Measurements from ENCODE around the gene SLC25A2. TPM values are rescaled to one million over a fixed set of nuclear protein-coding genes. Genes with fewer than 3 reads are reported as not detected.
"Not testable (repeated sequence)": the region's sequence is repeated elsewhere in the genome, so short reads cannot be mapped to it uniquely, and the experiment has no call there.

Gene SLC25A2
- polyA plus RNA-seq (2011; rRNA removed) (0.08 TPM in 1 of 2 replicates, not detected in the other), polyA plus RNA-seq (2017; fragmentation: RNase III; extraction: RNeasy Plus Mini Kit Qiagen cat#74134 plus additional on column Dnase treatment) (not detected in 3 replicates), polyA minus RNA-seq (2011; rRNA and poly(A)+ RNA removed) (0.39 and 0.54 TPM in 2 replicates)
- not detected in 2 replicates for polyA plus RNA-seq (2012; cell fraction: cytosol; rRNA removed)
- polyA plus RNA-seq (2012; cell fraction: nucleus; rRNA removed) = 0.06 and 0.09 TPM in 2 replicates

DNA sequence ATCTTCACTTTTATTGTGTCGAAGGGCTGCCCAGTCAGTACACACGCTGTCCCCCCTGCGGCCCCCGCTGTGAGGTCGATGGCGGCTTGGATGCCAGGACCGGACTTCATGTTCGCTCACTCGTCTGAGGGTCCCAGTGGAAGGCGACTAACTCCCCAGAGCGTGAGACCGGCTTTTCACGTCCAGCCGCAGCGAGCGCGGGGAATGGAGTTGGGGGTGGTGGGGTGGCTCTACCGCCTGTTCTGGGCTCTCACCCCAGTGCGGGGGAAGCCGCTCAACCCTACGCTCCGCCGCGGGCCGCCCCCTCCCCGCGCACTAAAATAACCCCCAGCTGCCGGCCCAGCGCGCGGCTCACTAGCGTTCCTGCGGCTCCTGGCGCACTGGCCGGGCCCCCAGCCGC, at the start of gene SLC25A2:
TSS of gene SLC25A2 (minus strand) at position 294 of the 400 bp plus-strand sequence. CDS start at position 110, 184 bp downstream.
- TF ChIP-seq, protein P1, sequence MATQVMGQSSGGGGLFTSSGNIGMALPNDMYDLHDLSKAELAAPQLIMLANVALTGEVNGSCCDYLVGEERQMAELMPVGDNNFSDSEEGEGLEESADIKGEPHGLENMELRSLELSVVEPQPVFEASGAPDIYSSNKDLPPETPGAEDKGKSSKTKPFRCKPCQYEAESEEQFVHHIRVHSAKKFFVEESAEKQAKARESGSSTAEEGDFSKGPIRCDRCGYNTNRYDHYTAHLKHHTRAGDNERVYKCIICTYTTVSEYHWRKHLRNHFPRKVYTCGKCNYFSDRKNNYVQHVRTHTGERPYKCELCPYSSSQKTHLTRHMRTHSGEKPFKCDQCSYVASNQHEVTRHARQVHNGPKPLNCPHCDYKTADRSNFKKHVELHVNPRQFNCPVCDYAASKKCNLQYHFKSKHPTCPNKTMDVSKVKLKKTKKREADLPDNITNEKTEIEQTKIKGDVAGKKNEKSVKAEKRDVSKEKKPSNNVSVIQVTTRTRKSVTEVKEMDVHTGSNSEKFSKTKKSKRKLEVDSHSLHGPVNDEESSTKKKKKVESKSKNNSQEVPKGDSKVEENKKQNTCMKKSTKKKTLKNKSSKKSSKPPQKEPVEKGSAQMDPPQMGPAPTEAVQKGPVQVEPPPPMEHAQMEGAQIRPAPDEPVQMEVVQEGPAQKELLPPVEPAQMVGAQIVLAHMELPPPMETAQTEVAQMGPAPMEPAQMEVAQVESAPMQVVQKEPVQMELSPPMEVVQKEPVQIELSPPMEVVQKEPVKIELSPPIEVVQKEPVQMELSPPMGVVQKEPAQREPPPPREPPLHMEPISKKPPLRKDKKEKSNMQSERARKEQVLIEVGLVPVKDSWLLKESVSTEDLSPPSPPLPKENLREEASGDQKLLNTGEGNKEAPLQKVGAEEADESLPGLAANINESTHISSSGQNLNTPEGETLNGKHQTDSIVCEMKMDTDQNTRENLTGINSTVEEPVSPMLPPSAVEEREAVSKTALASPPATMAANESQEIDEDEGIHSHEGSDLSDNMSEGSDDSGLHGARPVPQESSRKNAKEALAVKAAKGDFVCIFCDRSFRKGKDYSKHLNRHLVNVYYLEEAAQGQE (IDR thresholded peaks at IDR 0.05) = no peak
- TF ChIP-seq ZSCAN20 (CRISPR knock-in tag; IDR thresholded peaks at IDR 0.05) = no peak
- no peak for TF ChIP-seq NPAS2 (CRISPR knock-in tag; IDR thresholded peaks at IDR 0.05; ENCODE audit: borderline replicate concordance)
- TF ChIP-seq NFE2L2 (conservative IDR thresholded peaks at IDR 0.05; ENCODE audit: low read length) = no peak
- TF ChIP-seq, protein P2, sequence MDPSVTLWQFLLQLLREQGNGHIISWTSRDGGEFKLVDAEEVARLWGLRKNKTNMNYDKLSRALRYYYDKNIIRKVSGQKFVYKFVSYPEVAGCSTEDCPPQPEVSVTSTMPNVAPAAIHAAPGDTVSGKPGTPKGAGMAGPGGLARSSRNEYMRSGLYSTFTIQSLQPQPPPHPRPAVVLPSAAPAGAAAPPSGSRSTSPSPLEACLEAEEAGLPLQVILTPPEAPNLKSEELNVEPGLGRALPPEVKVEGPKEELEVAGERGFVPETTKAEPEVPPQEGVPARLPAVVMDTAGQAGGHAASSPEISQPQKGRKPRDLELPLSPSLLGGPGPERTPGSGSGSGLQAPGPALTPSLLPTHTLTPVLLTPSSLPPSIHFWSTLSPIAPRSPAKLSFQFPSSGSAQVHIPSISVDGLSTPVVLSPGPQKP (IDR thresholded peaks at IDR 0.05; ENCODE audit: low read depth, low read length) = no peak
- Histone ChIP-seq H3K4me2 (no peak within 1 kb of the TSS), H3K4me1 (no peaks in the 10 kb centered on the region), H3K9me3 (peaks cover 64% of the 10 kb centered on the region), H3K27ac (no peak within 1 kb of the TSS), H3K4me3 (no peak within 1 kb of the TSS)
- CTCF ChIA-PET = no interaction called here
- no peak for FAIRE-seq
- WGBS (ENCODE audit: missing lambda C conversion rate) = 89% methylated on average over 31 of the region's 36 CpGs
- DNase-seq (ENCODE audit: low read depth in 1 of 2, low spot score in 1 of 2) = no peak
- POLR2A ChIA-PET = no interaction called here
- no peak for ATAC-seq

DNA sequence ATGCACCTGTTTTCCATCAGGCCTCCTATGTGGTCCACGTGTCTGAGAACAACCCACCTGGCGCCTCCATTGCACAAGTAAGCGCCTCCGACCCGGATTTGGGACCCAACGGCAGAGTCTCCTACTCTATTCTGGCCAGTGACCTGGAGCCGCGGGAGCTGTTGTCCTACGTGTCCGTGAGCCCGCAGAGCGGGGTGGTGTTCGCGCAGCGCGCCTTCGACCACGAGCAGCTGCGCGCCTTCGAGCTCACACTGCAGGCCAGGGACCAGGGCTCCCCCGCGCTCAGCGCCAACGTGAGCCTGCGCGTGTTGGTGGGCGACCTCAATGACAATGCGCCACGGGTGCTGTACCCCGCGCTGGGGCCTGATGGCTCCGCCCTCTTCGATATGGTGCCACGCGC, 47.7 kb upstream of the SLC25A2 start:
- H3K9me3 ChIP-seq = peaks cover 31% of the 10 kb centered on the region
- ATAC-seq = no peak
- no peak for TF ChIP-seq ZSCAN20 (CRISPR knock-in tag; IDR thresholded peaks at IDR 0.05)
- WGBS (ENCODE audit: missing lambda C conversion rate) = 93% methylated on average over 23 of the region's 36 CpGs
- no peak for FAIRE-seq
- H3K27ac ChIP-seq = no peak overlapping the region
- no peak for DNase-seq (ENCODE audit: low read depth in 1 of 2, low spot score in 1 of 2)
- CTCF ChIA-PET = interaction anchor here (0.6 to 4.4 kb wide), 8 partner anchors 13 to 215 kb away, joined by 3 to 21 read pairs (median 8); partner anchors contain the start of genes PCDHGA2, PCDHGA5, PCDHGA7 and PCDHGB3
- POLR2A ChIA-PET = no interaction called here
- H3K4me3 ChIP-seq = no peak overlapping the region
- H3K4me2 ChIP-seq = no peak overlapping the region
- H3K4me1 ChIP-seq = no peaks in the 10 kb centered on the region

DNA sequence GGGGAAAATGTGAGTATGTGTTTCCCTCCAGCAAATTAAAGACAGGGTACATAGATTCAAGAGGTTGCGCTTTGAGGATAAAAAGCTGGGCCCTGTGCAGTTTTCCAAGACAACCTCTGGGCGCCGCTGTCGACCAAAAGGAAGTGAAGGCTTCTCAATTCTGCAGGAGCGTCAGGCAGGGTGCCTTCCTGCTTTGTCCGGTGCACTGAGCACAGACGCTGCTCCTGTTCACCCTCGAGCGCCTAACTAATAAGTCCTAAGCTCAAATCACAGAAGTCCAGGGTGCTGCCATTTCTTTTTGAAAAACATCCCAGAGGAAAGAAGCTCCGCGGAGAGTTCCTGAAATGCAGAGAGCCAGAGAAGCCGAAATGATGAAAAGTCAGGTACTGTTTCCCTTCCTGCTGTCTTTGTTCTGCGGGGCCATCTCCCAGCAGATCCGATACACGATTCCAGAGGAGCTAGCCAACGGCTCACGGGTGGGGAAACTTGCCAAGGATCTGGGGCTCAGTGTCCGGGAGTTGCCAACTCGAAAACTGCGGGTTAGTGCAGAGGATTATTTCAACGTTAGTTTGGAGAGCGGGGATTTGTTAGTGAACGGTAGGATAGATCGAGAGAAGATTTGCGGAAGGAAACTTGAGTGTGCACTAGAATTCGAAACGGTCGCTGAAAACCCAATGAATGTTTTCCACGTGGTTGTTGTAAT, 46.2 kb upstream of the SLC25A2 start, which contains the start of gene PCDHGB1:
TSS of gene PCDHGB1 (plus strand) at position 183 of the 703 bp plus-strand sequence. CDS start at position 345, 162 bp downstream.
- FAIRE-seq (no peak), ATAC-seq (peak; percentile 99), DNase-seq (ENCODE audit: low read depth in 1 of 2, low spot score in 1 of 2) (peak; percentile 80 to 87)
- ChIA-PET POLR2A (interaction anchor here (1.0 to 1.9 kb wide), 5 partner anchors 11 to 214 kb away, joined by 3 to 7 read pairs (median 4); partner anchors contain the start of genes PCDHGA1, PCDHGA2 and TAF7), CTCF (interaction anchor here (0.7 to 4.4 kb wide), 31 partner anchors 10 to 269 kb away, joined by 3 to 25 read pairs (median 6); partner anchors contain the start of genes DIAPH1, PCDHB11, PCDHB6 and PCDHGA1)
- Histone ChIP-seq H3K4me2 (peak within 1 kb of the TSS; percentile 69), H3K4me1 (no peaks in the 10 kb centered on the region), H3K27ac (peak within 1 kb of the TSS; percentile 24 to 73; a peak in 5 of 6 replicates), H3K4me3 (peak within 1 kb of the TSS; percentile 45), H3K9me3 (peaks cover 28% of the 10 kb centered on the region)
- WGBS (ENCODE audit: missing lambda C conversion rate) = 9% methylated on average over 29 of the region's 29 CpGs
- TF ChIP-seq SMC3 (IDR thresholded peaks at IDR 0.05) = peak; percentile 60
- TF ChIP-seq, protein P3, sequence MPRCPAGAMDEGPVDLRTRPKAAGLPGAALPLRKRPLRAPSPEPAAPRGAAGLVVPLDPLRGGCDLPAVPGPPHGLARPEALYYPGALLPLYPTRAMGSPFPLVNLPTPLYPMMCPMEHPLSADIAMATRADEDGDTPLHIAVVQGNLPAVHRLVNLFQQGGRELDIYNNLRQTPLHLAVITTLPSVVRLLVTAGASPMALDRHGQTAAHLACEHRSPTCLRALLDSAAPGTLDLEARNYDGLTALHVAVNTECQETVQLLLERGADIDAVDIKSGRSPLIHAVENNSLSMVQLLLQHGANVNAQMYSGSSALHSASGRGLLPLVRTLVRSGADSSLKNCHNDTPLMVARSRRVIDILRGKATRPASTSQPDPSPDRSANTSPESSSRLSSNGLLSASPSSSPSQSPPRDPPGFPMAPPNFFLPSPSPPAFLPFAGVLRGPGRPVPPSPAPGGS (IDR thresholded peaks at IDR 0.05) = no peak
- TF ChIP-seq CHD2 (IDR thresholded peaks at IDR 0.05; ENCODE audit: low read length, partially characterized antibody) = peak; percentile 14
- TF ChIP-seq FOSB (CRISPR knock-in tag; IDR thresholded peaks at IDR 0.05) = no peak
- TF ChIP-seq, protein P4, sequence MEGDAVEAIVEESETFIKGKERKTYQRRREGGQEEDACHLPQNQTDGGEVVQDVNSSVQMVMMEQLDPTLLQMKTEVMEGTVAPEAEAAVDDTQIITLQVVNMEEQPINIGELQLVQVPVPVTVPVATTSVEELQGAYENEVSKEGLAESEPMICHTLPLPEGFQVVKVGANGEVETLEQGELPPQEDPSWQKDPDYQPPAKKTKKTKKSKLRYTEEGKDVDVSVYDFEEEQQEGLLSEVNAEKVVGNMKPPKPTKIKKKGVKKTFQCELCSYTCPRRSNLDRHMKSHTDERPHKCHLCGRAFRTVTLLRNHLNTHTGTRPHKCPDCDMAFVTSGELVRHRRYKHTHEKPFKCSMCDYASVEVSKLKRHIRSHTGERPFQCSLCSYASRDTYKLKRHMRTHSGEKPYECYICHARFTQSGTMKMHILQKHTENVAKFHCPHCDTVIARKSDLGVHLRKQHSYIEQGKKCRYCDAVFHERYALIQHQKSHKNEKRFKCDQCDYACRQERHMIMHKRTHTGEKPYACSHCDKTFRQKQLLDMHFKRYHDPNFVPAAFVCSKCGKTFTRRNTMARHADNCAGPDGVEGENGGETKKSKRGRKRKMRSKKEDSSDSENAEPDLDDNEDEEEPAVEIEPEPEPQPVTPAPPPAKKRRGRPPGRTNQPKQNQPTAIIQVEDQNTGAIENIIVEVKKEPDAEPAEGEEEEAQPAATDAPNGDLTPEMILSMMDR (IDR thresholded peaks at IDR 0.05) = peak; percentile 75
- TF ChIP-seq CBX2 (IDR thresholded peaks at IDR 0.05; ENCODE audit: borderline replicate concordance, low read depth) = no peak
- no peak for TF ChIP-seq MAZ (IDR thresholded peaks at IDR 0.05; ENCODE audit: borderline replicate concordance, low read depth, low read length)
- TF ChIP-seq POLR2A (IDR thresholded peaks at IDR 0.05; ENCODE audit: low read length) = peak; percentile 28
- peak; percentile 71 to 73 for TF ChIP-seq RAD21 (conservative IDR thresholded peaks at IDR 0.05 in 1 of 2, IDR thresholded peaks at IDR 0.05 in 1 of 2)

DNA sequence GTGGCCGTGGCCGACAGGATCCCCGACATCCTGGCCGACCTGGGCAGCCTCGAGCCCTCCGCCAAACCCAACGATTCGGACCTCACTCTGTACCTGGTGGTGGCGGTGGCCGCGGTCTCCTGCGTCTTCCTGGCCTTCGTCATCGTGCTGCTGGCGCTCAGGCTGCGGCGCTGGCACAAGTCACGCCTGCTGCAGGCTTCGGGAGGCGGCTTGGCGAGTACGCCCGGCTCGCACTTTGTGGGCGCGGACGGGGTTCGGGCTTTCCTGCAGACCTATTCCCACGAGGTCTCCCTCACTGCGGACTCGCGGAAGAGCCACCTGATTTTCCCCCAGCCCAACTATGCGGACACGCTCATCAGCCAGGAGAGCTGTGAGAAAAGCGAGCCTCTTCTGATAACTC, 42.2 kb upstream of the SLC25A2 start:
- FAIRE-seq; H3K4me2 ChIP-seq; ATAC-seq; H3K27ac ChIP-seq; DNase-seq (ENCODE audit: low read depth in 1 of 2, low spot score in 1 of 2); POLR2A ChIA-PET; H3K4me1 ChIP-seq; H3K4me3 ChIP-seq: not testable (repeated sequence)
- CTCF ChIA-PET = interaction anchor here (1.0 to 2.0 kb wide), 5 partner anchors 15 to 179 kb away, joined by 3 to 11 read pairs (median 4); partner anchors contain the start of genes PCDHGA1 and PCDHGA5
- peaks cover 20% of the 10 kb centered on the region for H3K9me3 ChIP-seq
- WGBS (ENCODE audit: missing lambda C conversion rate) = 85% methylated on average over 25 of the region's 35 CpGs

Measured in A549 (cell line).